A549 (cell line): ENCODE results near the gene QDPR.

ENCODE experiments used
- CBX8 ChIP-seq: fragments of 200-600 bp; sonication (generic); IDR thresholded peaks from 2 replicates; pipeline ENCODE4 v1.6.1; 2016
- CTCF ChIP-seq: fragments of >200 bp; sonication (Bioruptor Twin); formaldehyde crosslinking; IDR thresholded peaks from 3 replicates; pipeline ENCODE4 v1.5.1; 2016
- ESRRA ChIP-seq: fragments of 150-350 bp; IDR thresholded peaks from 2 replicates; pipeline ENCODE4 v1.6.1; 2014; ENCODE audit warnings: mild to moderate bottlenecking, low read length, borderline replicate concordance
- MYC ChIP-seq: IDR thresholded peaks from 2 replicates; pipeline ENCODE4 v1.6.1; 2012; ENCODE audit warnings: mild to moderate bottlenecking, inconsistent platforms, low read length, improper control_type of control experiment, borderline replicate concordance
- POLR2A ChIP-seq: IDR thresholded peaks from 2 replicates; pipeline ENCODE4 v1.6.1; 2012; ENCODE audit warnings: mild to moderate bottlenecking, low read length
- SREBF2 ChIP-seq: fragments of 450-650 bp; IDR thresholded peaks from 2 replicates; pipeline ENCODE4 v1.6.1; 2014; ENCODE audit warnings: mild to moderate bottlenecking, moderate library complexity
- ZSCAN20 ChIP-seq: fragments of 250-450 bp; sonication (Bioruptor Pico); IDR thresholded peaks from 2 replicates; pipeline ENCODE4 v1.8.0; 2022; ENCODE audit warnings: mild to moderate bottlenecking, moderate library complexity

GRCh38 chr4:17535242-17535641 is 23.4 kb upstream of the QDPR start:
- no peak for TF ChIP-seq CTCF
- no peak for TF ChIP-seq MYC
- TF ChIP-seq ZSCAN20 (CRISPR knock-in tag): no peak
- TF ChIP-seq SREBF2: no peak
- no peak for TF ChIP-seq POLR2A
- no peak for TF ChIP-seq ESRRA
- TF ChIP-seq CBX8: no peak
